PC-9 (cell line): ENCODE measurements around the gene ELMO3.

Source experiments
- CTCF ChIP-seq: fragments of 200-600 bp; sonication (generic); conservative IDR thresholded peaks from 2 replicates; pipeline ENCODE4 v1.6.1; 2017; ENCODE audit warnings: mixed run types, antibody characterized with exemption, mild to moderate bottlenecking, moderate library complexity
- EZH2 ChIP-seq: fragments of 200-600 bp; sonication (generic); IDR thresholded peaks from 2 replicates; pipeline ENCODE4 v1.8.0; 2017; ENCODE audit warnings: antibody characterized with exemption, low read depth

DNA sequence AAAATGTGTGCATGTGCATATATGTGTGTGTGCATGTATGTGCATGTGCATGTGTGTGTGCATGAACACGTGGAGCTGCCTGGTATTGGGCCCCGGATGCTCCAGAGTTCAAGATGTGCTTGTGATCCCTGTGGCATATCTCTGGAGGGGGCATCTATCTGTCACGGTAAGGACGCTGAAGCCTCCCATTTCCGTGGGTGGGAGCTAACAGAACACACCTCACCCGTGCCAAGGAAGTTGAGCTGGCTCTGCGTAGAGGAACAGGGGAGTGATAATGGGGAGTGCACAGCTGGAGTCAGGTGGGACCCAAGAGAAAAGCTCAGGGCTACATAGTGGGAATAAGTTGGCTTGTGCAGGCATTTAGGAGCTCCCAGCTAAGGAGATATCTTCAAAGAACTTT lies 12.7 kb downstream of the ELMO3 start:
- no peak for TF ChIP-seq CTCF
- TF ChIP-seq EZH2, result no peak
